Right atrium auricular region (tissue), 2 donors: ENCODE results near the gene FUT6. TPM values are rescaled to one million over a fixed set of nuclear protein-coding genes. Genes with fewer than 3 reads are reported as not detected.

Experiments used
- DNase-seq: peaks from one replicate; pipeline ENCODE4 v3.0.0-alpha.2; 2019; ENCODE audit warnings: low spot score
- H3K27ac ChIP-seq, 2 donors: fragments of 200-600 bp; sonication (generic); 1 replicate in 1 of 2; 2 replicates in 1 of 2; pipeline ENCODE4 v1.5.1; 2016 to 2019
- H3K27me3 ChIP-seq, 2 donors: fragments of 200-600 bp; sonication (generic); one replicate each; pipeline versions ENCODE4 v1.5.1 to v1.6.0; 2017 to 2019
- H3K36me3 ChIP-seq: fragments of 200-600 bp; sonication (generic); one replicate; pipeline ENCODE4 v1.5.1; 2016
- H3K4me1 ChIP-seq, 2 donors: fragments of 200-600 bp; sonication (generic); one replicate each; pipeline versions ENCODE4 v1.5.1 to v1.6.0; 2017 to 2019
- H3K4me3 ChIP-seq, 2 donors: fragments of 200-600 bp; sonication (generic); 1 replicate in 1 of 2; 2 replicates in 1 of 2; pipeline ENCODE4 v1.5.1; 2017 to 2019; ENCODE audit warnings: mild to moderate bottlenecking in 1 of 2, moderate library complexity in 1 of 2
- H3K9me3 ChIP-seq, 2 donors: fragments of 200-600 bp; sonication (generic); one replicate each; pipeline ENCODE4 v1.5.1; 2019
- total RNA-seq, 2 donors: library from RNA; depleted of rRNA; stranded (reverse); fragments of >200 nt; gene quantifications; one replicate each; pipeline ENCODE4 v1.1.0, GENCODE V29; 2016
- TF ChIP-seq, protein P1 (sequence below), 2 donors: fragments of 200-600 bp; sonication (generic); IDR thresholded peaks; one replicate each; pipeline ENCODE4 v1.5.1; 2019; ENCODE audit warnings: antibody characterized with exemption in 2 of 2

FUT6 gene
- total RNA-seq, 2 donors from 2014 or later: not detected

DNA sequence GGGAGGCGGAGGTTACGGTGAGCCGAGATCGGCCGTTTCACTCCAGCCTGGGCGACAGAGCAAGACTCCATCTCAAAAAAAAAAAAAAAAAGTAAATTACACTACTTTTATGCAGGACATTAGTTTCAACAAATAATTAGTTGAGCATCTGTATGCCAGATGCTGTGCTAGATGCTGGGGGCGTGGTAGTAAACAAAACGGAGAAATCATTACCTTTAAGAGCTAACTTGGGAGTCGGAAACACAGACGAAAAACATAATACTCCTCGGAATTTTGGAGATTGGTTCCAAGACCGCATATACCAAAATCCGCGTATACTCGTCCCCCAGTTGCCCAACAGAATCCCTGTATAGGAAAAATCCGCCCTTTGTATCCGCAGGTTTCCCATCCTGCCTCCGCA is 47.3 kb downstream of the FUT6 start:
- peaks cover 30% of the 10 kb centered on the region for H3K36me3 ChIP-seq
- H3K4me3 ChIP-seq: no peak overlapping the region
- H3K4me1 ChIP-seq: peaks cover 0 to 7% of the 10 kb centered on the region in 2 donors
- TF ChIP-seq, protein P1, sequence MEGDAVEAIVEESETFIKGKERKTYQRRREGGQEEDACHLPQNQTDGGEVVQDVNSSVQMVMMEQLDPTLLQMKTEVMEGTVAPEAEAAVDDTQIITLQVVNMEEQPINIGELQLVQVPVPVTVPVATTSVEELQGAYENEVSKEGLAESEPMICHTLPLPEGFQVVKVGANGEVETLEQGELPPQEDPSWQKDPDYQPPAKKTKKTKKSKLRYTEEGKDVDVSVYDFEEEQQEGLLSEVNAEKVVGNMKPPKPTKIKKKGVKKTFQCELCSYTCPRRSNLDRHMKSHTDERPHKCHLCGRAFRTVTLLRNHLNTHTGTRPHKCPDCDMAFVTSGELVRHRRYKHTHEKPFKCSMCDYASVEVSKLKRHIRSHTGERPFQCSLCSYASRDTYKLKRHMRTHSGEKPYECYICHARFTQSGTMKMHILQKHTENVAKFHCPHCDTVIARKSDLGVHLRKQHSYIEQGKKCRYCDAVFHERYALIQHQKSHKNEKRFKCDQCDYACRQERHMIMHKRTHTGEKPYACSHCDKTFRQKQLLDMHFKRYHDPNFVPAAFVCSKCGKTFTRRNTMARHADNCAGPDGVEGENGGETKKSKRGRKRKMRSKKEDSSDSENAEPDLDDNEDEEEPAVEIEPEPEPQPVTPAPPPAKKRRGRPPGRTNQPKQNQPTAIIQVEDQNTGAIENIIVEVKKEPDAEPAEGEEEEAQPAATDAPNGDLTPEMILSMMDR (IDR thresholded peaks at IDR 0.05): no peak
- H3K9me3 ChIP-seq: no peaks in the 10 kb centered on the region
- DNase-seq: no peak
- no peaks in the 10 kb centered on the region for H3K27me3 ChIP-seq
- H3K27ac ChIP-seq: no peak overlapping the region

DNA sequence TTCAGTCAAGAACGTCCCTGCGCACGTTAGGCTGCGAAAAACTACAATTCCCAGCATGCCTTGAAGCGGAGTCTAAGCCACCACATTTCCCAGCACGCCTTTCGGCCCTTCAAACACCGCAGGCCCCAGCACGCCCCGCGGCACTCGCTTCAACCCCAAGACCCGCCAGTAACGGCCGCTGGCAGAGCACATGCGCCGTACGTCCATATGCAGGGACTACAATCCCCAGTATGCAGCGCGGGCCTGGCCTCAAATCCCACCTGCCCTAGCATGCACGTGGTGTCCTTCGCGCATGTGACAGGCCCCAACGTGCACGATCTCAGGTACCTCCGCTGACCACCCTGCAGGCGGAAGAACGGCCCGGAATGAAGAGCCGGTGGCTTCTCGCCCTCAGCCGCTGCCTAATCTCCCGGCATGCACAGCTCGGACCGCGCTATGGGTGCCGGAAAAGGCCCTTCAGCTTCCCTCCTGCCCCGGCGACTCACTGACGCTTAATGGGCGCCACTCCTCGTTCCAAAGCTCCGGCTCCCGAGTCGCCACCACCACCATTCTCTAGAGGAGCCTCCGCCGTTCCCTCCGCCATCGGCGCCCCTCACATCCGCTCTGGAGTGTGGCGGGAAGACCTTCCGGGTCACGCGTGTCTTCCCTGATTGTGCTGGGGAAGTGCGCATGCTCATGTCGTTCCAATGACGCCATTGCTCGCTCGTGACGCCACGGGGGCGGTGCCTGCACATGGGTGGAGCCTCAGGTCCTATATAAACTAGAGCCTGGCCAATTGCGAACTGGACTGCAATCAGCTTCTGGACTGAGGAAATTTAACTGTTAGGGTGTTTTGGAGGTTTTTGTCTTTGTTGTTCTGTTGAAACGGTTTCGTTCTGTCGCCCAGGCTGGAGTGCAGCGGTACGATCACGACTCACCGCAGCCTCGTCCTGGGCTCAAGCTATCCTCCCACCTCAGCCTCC is 48.7 kb downstream of the FUT6 start, which contains the start of gene DUS3L:
Gene DUS3L, minus strand, starts transcription at position 605 of the 962 bp plus-strand sequence. Its CDS starts 22 bp downstream, at position 583.
- Histone ChIP-seq H3K4me3 (peak within 1 kb of the TSS; percentile 71 to 95), H3K36me3 (peaks cover 44% of the 10 kb centered on the region), H3K27ac (peak within 1 kb of the TSS; percentile 95 to 100), H3K9me3 (no peaks in the 10 kb centered on the region), H3K27me3 (no peaks in the 10 kb centered on the region), H3K4me1 (peaks cover 0 to 7% of the 10 kb centered on the region in 2 donors)
- TF ChIP-seq, protein P1 (IDR thresholded peaks at IDR 0.05): no peak
- peak; percentile 98 for DNase-seq

DNA sequence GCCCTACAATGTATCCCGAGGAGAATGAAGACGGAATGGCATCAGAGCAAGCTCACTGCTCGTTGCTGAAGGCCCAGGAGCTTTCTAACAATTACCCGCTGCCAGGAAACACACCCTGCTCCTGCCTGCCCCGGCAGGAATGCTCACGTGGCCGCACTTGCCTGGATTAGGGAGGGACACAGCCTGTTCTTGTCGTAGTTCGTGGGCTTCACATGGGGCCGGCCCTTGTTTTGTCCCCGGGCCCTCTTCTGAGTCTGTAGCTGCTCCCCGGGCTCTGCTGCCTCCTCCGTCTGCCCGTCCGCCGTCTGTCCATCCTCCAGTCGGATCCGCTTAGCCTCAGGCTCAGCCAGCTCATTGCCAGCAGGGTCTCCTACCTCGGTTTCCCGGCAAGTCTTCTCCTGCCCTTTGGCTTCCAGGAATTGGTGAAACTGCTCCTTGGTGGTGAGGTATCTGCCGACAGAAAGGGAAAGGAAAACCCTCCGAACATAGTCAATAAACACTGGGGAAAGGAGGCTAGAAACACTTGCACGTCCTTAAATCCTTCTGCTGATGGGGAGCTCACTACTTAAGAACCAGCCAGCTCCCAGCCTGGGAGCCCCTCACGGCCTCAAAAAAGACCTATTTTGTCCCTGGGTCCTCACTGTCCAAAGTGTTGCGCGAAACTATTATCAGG is 49.5 kb downstream of the FUT6 start:
- H3K4me3 ChIP-seq: peak overlapping the region; percentile 71 to 95
- peaks cover 0 to 7% of the 10 kb centered on the region in 2 donors for H3K4me1 ChIP-seq
- no peak for DNase-seq
- H3K36me3 ChIP-seq: peaks cover 52% of the 10 kb centered on the region
- H3K27ac ChIP-seq: peak overlapping the region; percentile 95 to 100
- no peaks in the 10 kb centered on the region for H3K9me3 ChIP-seq
- TF ChIP-seq, protein P1 (IDR thresholded peaks at IDR 0.05): no peak
- H3K27me3 ChIP-seq: no peaks in the 10 kb centered on the region

DNA sequence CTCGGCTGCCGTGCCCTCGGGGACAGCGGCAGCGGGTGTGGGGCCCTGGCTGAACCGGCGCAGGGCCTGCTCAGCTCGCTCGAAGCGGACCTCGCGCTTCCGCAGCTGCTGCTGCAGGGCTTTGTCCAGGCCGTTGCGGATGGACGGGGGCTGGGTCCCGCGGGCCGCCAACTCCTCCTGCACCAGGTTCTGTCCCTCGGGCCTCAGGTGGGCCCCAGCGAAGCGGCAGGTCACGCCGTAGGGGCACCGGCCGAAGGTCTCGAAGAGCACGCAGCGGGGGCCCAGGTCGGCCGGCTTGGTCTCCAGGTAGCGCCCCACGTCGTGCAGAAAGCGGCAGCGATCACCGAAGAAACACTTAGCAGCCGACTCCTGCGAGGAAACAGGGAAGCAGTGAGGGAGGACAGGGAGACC is 50.1 kb downstream of the FUT6 start:
- Histone ChIP-seq H3K4me1 (peaks cover 0 to 7% of the 10 kb centered on the region in 2 donors), H3K27ac (no peak overlapping the region), H3K36me3 (peaks cover 59% of the 10 kb centered on the region), H3K9me3 (no peaks in the 10 kb centered on the region), H3K4me3 (no peak overlapping the region), H3K27me3 (no peaks in the 10 kb centered on the region)
- TF ChIP-seq, protein P1 (IDR thresholded peaks at IDR 0.05): no peak
- DNase-seq: no peak

DNA sequence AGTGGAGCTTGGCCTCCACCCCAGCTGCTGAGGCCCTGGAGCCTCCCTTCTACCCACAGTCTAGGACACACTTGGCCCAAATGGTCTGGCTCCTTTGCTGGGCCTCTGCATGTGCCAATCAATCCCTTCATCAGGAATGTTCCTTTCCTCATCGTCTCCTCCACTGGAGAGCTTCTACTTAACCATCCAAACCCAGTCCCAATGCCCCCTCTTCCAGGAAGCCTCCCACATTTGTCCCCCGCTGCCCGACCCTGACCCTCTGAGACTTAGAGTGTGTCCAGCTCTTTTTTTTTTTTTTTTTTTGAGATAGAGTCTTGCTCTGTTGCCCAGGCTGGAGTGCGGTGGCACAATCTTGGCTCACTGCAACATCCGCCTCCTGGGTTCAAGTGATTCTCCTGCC is 51.1 kb downstream of the FUT6 start:
- H3K27ac ChIP-seq: no peak overlapping the region
- H3K36me3 ChIP-seq: peaks cover 60% of the 10 kb centered on the region
- no peak for DNase-seq
- no peaks in the 10 kb centered on the region for H3K9me3 ChIP-seq
- H3K4me3 ChIP-seq: no peak overlapping the region
- TF ChIP-seq, protein P1 (IDR thresholded peaks at IDR 0.05): no peak
- H3K4me1 ChIP-seq: peaks cover 0 to 7% of the 10 kb centered on the region in 2 donors
- no peaks in the 10 kb centered on the region for H3K27me3 ChIP-seq
